Measurements from ENCODE around the gene TSPAN16. TPM values are rescaled to one million over a fixed set of nuclear protein-coding genes. Genes with fewer than 3 reads are reported as not detected.

The TSPAN16 gene
- total RNA-seq, 1 experiment from 2014 or later: not detected

DNA sequence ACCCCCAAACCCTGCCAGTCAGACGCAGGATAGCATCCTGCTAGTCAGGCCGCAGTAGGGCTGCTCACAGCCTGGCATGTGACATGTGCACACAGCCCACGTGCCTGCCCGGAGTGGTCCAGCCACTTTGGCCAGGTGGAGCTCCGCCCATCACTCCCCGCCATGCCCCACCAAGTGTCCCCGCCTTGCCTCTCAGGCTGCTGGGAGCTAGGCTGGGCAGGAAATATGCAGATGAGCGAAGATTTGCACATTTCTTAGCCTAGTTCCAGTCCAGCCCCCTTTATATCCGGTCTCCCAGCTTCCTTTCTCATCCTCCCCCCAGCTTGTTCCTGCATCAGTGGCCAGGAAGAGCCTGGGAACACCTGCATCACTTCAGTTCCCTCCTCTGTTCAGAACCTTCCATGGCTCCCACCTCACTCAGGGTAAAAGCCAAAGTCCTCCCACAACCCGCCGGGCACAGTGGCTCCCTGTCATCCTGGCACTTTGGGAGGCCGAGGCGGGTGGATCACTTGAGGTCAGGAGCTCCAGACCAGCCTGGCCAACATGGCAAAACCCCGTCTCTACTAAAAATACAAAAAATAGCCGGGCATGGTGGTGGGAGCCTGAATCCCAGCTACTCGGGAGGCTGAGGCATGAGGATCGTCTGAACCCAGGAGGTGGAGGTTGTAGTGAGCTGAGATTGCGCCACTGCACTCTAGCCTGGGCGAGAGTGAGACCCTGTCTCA lies 31.3 kb upstream of the TSPAN16 start:
- no peak overlapping the region for H2BK12ac ChIP-seq (ENCODE audit: insufficient read length, low read depth, low read length)

More for the DNA sequence above, 31.3 kb upstream of the TSPAN16 start:
- no peak overlapping the region for H3K9ac ChIP-seq (ENCODE audit: extremely low read depth, insufficient read length, low read length)
- H3K23me2 ChIP-seq (ENCODE audit: insufficient read length, low read depth, low read length, poor library complexity, severe bottlenecking): peaks cover 9% of the 10 kb centered on the region
- DNase-seq: peak; percentile 84
- no peak overlapping the region for H3K23ac ChIP-seq (ENCODE audit: insufficient read length, low read depth, low read length)
- no peaks in the 10 kb centered on the region for H3K4me1 ChIP-seq (ENCODE audit: insufficient read depth, low read length)
- no peak overlapping the region for H4K91ac ChIP-seq (ENCODE audit: insufficient read length, low read depth, low read length)
- H3K14ac ChIP-seq (ENCODE audit: insufficient read depth, low read length): no peak overlapping the region
- no peaks in the 10 kb centered on the region for H3K79me1 ChIP-seq (ENCODE audit: insufficient read depth, low read depth, low read length, poor library complexity, severe bottlenecking)
- H2BK120ac ChIP-seq (ENCODE audit: low read depth, low read length, poor library complexity, severe bottlenecking): no peak overlapping the region
- no peak overlapping the region for H3K4me2 ChIP-seq (ENCODE audit: insufficient read depth, insufficient read length, low read length)
- peaks cover 12 to 26% of the 10 kb centered on the region in 2 experiments for H3K4me1 Mint-ChIP-seq
- no peak overlapping the region for H3K4ac ChIP-seq (ENCODE audit: low read depth, low read length)
- no peak overlapping the region for H2BK15ac ChIP-seq (ENCODE audit: low read depth, low read length)
- TF ChIP-seq, protein P1, sequence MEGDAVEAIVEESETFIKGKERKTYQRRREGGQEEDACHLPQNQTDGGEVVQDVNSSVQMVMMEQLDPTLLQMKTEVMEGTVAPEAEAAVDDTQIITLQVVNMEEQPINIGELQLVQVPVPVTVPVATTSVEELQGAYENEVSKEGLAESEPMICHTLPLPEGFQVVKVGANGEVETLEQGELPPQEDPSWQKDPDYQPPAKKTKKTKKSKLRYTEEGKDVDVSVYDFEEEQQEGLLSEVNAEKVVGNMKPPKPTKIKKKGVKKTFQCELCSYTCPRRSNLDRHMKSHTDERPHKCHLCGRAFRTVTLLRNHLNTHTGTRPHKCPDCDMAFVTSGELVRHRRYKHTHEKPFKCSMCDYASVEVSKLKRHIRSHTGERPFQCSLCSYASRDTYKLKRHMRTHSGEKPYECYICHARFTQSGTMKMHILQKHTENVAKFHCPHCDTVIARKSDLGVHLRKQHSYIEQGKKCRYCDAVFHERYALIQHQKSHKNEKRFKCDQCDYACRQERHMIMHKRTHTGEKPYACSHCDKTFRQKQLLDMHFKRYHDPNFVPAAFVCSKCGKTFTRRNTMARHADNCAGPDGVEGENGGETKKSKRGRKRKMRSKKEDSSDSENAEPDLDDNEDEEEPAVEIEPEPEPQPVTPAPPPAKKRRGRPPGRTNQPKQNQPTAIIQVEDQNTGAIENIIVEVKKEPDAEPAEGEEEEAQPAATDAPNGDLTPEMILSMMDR (conservative IDR thresholded peaks at IDR 0.05): no peak
- H3K9me3 Mint-ChIP-seq: no peaks in the 10 kb centered on the region
- no peak overlapping the region for H2AK5ac ChIP-seq (ENCODE audit: insufficient read length, low read length)
- H4K5ac ChIP-seq (ENCODE audit: insufficient read length, low read depth, low read length): no peak overlapping the region
- peak overlapping the region in 2 of 3 experiments; percentile 34 to 57; a peak in 4 of 7 replicates for H3K27ac Mint-ChIP-seq
- no peak overlapping the region for H2BK5ac ChIP-seq (ENCODE audit: insufficient read length, low read length)
- peak overlapping the region; percentile 26 to 50; a peak in 2 of 5 replicates for H3K4me3 Mint-ChIP-seq
- WGBS (ENCODE audit: extremely low coverage, insufficient read length, low lambda C conversion rate): no CpG with 5 or more reads among the region's 19 CpGs
- H2BK20ac ChIP-seq (ENCODE audit: low read depth, low read length, poor library complexity, severe bottlenecking): no peak overlapping the region
- H3T11ph ChIP-seq (ENCODE audit: low read length): no peak overlapping the region
- no peaks in the 10 kb centered on the region for H3K9me3 ChIP-seq (ENCODE audit: control insufficient read depth, low read depth, low read length)
- no peaks in the 10 kb centered on the region for H4K20me1 ChIP-seq (ENCODE audit: control insufficient read depth, insufficient read depth, insufficient read length)
- H3K79me2 ChIP-seq (ENCODE audit: insufficient read depth, low read length): no peaks in the 10 kb centered on the region
- H4K8ac ChIP-seq (replicated peaks; ENCODE audit: insufficient read length, low read depth, low read length): no peak overlapping the region
- H3K27ac ChIP-seq (ENCODE audit: insufficient read length, low read depth, low read length): no peak overlapping the region
- peaks cover 2% of the 10 kb centered on the region; the same call in 1 of the 2 replicates for H3K27me3 Mint-ChIP-seq (ENCODE audit: low read depth)
- H3K18ac ChIP-seq (ENCODE audit: insufficient read length, low read depth, low read length): no peak overlapping the region
- no peak overlapping the region for H3K56ac ChIP-seq (ENCODE audit: insufficient read length, low read depth, low read length)
- H3K36me3 Mint-ChIP-seq (ENCODE audit: insufficient read depth in 1 of 3, low read depth in 3 of 3): no peaks in the 10 kb centered on the region; a peak in 1 of 7 replicates
- no peak overlapping the region for H2AFZ ChIP-seq (ENCODE audit: low read length)
- no peaks in the 10 kb centered on the region for H3K27me3 ChIP-seq (ENCODE audit: insufficient read depth, low read length)

Measured in H9 (cell line).